H9 (cell line): ENCODE results near the gene FREM1. TPM values are rescaled to one million over a fixed set of nuclear protein-coding genes. Genes with fewer than 3 reads are reported as not detected.

ENCODE experiments used
- DNase-seq: peaks from one replicate; pipeline ENCODE4 v3.0.0-alpha.2; 2017
- H2AFZ ChIP-seq: one replicate; pipeline ENCODE4 v1.6.1; 2013; ENCODE audit warnings: mild to moderate bottlenecking, low read length, control low read depth, moderate library complexity
- H2AK5ac ChIP-seq: 2 replicates; pipeline ENCODE4 v1.6.1; 2013; ENCODE audit warnings: low read length, control low read depth, mixed read lengths; ENCODE audit not compliant: insufficient read length
- H2BK120ac ChIP-seq: one replicate; pipeline ENCODE4 v1.6.1; 2013; ENCODE audit warnings: low read depth, mild to moderate bottlenecking, low read length, control low read depth, inconsistent platforms; ENCODE audit not compliant: poor library complexity, severe bottlenecking
- H2BK12ac ChIP-seq: 2 replicates; pipeline ENCODE4 v1.6.1; 2013; ENCODE audit warnings: low read length, control low read depth, mixed read lengths, low read depth; ENCODE audit not compliant: insufficient read length
- H2BK15ac ChIP-seq: 2 replicates; pipeline ENCODE4 v1.6.1; 2013; ENCODE audit warnings: low read depth, low read length, control low read depth
- H2BK20ac ChIP-seq: one replicate; pipeline ENCODE4 v1.6.1; 2013; ENCODE audit warnings: low read depth, mild to moderate bottlenecking, low read length, control low read depth, inconsistent platforms; ENCODE audit not compliant: poor library complexity, severe bottlenecking
- H2BK5ac ChIP-seq: 2 replicates; pipeline ENCODE4 v1.6.1; 2013; ENCODE audit warnings: low read length, control low read depth, mixed read lengths; ENCODE audit not compliant: insufficient read length
- H3K14ac ChIP-seq: 2 replicates; pipeline ENCODE4 v1.6.1; 2013; ENCODE audit warnings: low read length, control low read depth; ENCODE audit not compliant: insufficient read depth
- H3K18ac ChIP-seq: 2 replicates; pipeline ENCODE4 v1.6.1; 2013; ENCODE audit warnings: low read depth, mild to moderate bottlenecking, mixed read lengths, low read length, control low read depth; ENCODE audit not compliant: insufficient read length
- H3K23ac ChIP-seq: 2 replicates; pipeline ENCODE4 v1.6.1; 2013; ENCODE audit warnings: low read length, control low read depth, mixed read lengths, low read depth; ENCODE audit not compliant: insufficient read length
- H3K23me2 ChIP-seq: 2 replicates; pipeline ENCODE4 v1.6.1; 2013; ENCODE audit warnings: low read depth, mild to moderate bottlenecking, mixed read lengths, low read length, control low read depth; ENCODE audit not compliant: insufficient read length, poor library complexity, severe bottlenecking
- H3K27ac ChIP-seq: 2 replicates; pipeline ENCODE4 v1.5.1; 2013; ENCODE audit warnings: low read length, control low read depth, mixed read lengths, low read depth; ENCODE audit not compliant: insufficient read length
- H3K27me3 ChIP-seq: 2 replicates; pipeline ENCODE4 v1.6.1; 2013; ENCODE audit warnings: low read length, control low read depth, inconsistent platforms; ENCODE audit not compliant: insufficient read depth
- H3K4ac ChIP-seq: 2 replicates; pipeline ENCODE4 v1.6.1; 2013; ENCODE audit warnings: low read depth, mild to moderate bottlenecking, control low read depth, inconsistent platforms, low read length, moderate library complexity
- H3K4me1 ChIP-seq: 2 replicates; pipeline ENCODE4 v1.6.1; 2013; ENCODE audit warnings: low read length, control low read depth, inconsistent platforms; ENCODE audit not compliant: insufficient read depth
- H3K4me2 ChIP-seq: 2 replicates; pipeline ENCODE4 v1.6.1; 2013; ENCODE audit warnings: low read length, control low read depth, mixed read lengths; ENCODE audit not compliant: insufficient read length, insufficient read depth
- H3K56ac ChIP-seq: 2 replicates; pipeline ENCODE4 v1.6.1; 2013; ENCODE audit warnings: low read depth, mild to moderate bottlenecking, mixed read lengths, low read length, control low read depth; ENCODE audit not compliant: insufficient read length
- H3K79me1 ChIP-seq: 2 replicates; pipeline ENCODE4 v1.6.1; 2013; ENCODE audit warnings: low read depth, mild to moderate bottlenecking, moderate library complexity, low read length, control low read depth, inconsistent platforms; ENCODE audit not compliant: insufficient read depth, poor library complexity, severe bottlenecking
- H3K79me2 ChIP-seq: 2 replicates; pipeline ENCODE4 v1.6.1; 2013; ENCODE audit warnings: low read length, control low read depth, inconsistent platforms; ENCODE audit not compliant: insufficient read depth
- H3K9ac ChIP-seq: 2 replicates; pipeline ENCODE4 v1.6.1; 2013; ENCODE audit warnings: low read length, control low read depth, mixed read lengths; ENCODE audit not compliant: insufficient read length; ENCODE audit errors: extremely low read depth
- H3K9me3 ChIP-seq: one replicate; pipeline ENCODE4 v1.6.1; 2013; ENCODE audit warnings: low read depth, low read length, inconsistent platforms; ENCODE audit not compliant: control insufficient read depth
- H3T11ph ChIP-seq: one replicate; pipeline ENCODE4 v1.6.1; 2013; ENCODE audit warnings: mild to moderate bottlenecking, low read length, control low read depth, inconsistent platforms
- H4K20me1 ChIP-seq: one replicate; pipeline ENCODE4 v1.6.1; 2013; ENCODE audit not compliant: control insufficient read depth, insufficient read length, insufficient read depth
- H4K5ac ChIP-seq: 2 replicates; pipeline ENCODE4 v1.6.1; 2013; ENCODE audit warnings: low read depth, mild to moderate bottlenecking, mixed read lengths, low read length, control low read depth; ENCODE audit not compliant: insufficient read length
- H4K8ac ChIP-seq: replicated peaks from 2 replicates; pipeline ENCODE4 v1.6.1; 2013; ENCODE audit warnings: low read length, control low read depth, mixed read lengths, low read depth; ENCODE audit not compliant: insufficient read length
- H4K91ac ChIP-seq: 2 replicates; pipeline ENCODE4 v1.6.1; 2013; ENCODE audit warnings: low read depth, mild to moderate bottlenecking, moderate library complexity, mixed read lengths, low read length, control low read depth; ENCODE audit not compliant: insufficient read length
- H3K27ac Mint-ChIP-seq, 3 experiments: 2 replicates in 2 of 3; 3 replicates in 1 of 3; pipeline ENCODE4 v1.8.0; 2020 to 2021; ENCODE audit warnings: mixed read lengths in 3 of 3, mild to moderate bottlenecking in 1 of 3, moderate library complexity in 1 of 3
- H3K27me3 Mint-ChIP-seq: 2 replicates; pipeline ENCODE4 v1.8.0; 2021; ENCODE audit warnings: low read depth, mild to moderate bottlenecking, moderate library complexity, mixed read lengths
- H3K36me3 Mint-ChIP-seq, 3 experiments: 2 replicates in 2 of 3; 3 replicates in 1 of 3; pipeline ENCODE4 v1.8.0; 2020 to 2021; ENCODE audit warnings: low read depth in 3 of 3, mixed read lengths in 3 of 3; ENCODE audit not compliant: insufficient read depth in 1 of 3
- H3K4me1 Mint-ChIP-seq, 2 experiments: 2 replicates each; pipeline ENCODE4 v1.8.0; 2020; ENCODE audit warnings: mixed read lengths in 2 of 2
- H3K4me3 Mint-ChIP-seq, 2 experiments: 2 replicates in 1 of 2; 3 replicates in 1 of 2; pipeline ENCODE4 v1.8.0; 2020 to 2021; ENCODE audit warnings: mild to moderate bottlenecking in 2 of 2, mixed read lengths in 2 of 2, moderate library complexity in 1 of 2
- H3K9me3 Mint-ChIP-seq, 2 experiments: 2 replicates in 1 of 2; 3 replicates in 1 of 2; pipeline ENCODE4 v1.8.0; 2020; ENCODE audit warnings: mild to moderate bottlenecking in 2 of 2, mixed read lengths in 2 of 2, moderate library complexity in 1 of 2
- CTCF ChIP-seq: fragments of 200-600 bp; sonication (generic); conservative IDR thresholded peaks from 3 replicates; pipeline ENCODE4 v1.8.0; 2021; ENCODE audit warnings: antibody characterized with exemption, mild to moderate bottlenecking
- WGBS: extraction: QIAGEN DNeasy Blood & Tissue Kit; methylation state at CpG from one replicate; pipeline ENCODE4 v1.1.7; 2013; ENCODE audit warnings: missing lambda C conversion rate, low lambda C conversion rate, mixed read lengths; ENCODE audit not compliant: insufficient read length; ENCODE audit errors: extremely low coverage; 5-methylcytosine and 5-hydroxymethylcytosine counted together
- total RNA-seq: library from RNA; stranded (reverse); gene quantifications from 2 replicates; pipeline ENCODE4 v1.2.1, GENCODE V29; 2021

Gene FREM1
- total RNA-seq, 1 experiment from 2014 or later = 0.44 TPM

DNA sequence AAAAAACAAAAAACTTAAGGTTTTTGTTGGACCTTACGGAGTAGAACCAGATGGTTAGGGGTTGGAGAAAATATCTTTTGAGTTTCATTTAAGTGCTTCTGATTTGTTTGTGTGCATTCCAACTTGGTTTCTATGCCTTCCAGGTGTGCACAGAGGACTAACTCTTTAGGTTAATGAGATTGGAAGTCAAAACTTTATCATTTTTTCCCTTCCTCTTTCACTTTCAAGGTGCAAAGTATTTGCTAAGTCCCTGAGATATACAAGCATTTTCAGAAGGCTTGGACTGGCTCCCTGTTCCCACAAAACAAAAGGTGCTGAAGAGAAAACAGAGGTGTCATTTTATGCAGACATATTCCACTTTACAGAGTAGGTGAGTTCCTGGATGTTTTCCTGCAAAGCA is 157.4 kb downstream of the FREM1 start:
- Histone ChIP-seq H2BK15ac (no peak overlapping the region), H3K56ac (no peak overlapping the region), H4K5ac (no peak overlapping the region), H3T11ph (no peak overlapping the region), H3K9me3 (no peaks in the 10 kb centered on the region), H4K8ac (no peak overlapping the region), H3K4me2 (no peak overlapping the region), H3K14ac (no peak overlapping the region), H3K27ac (no peak overlapping the region), H3K79me2 (no peaks in the 10 kb centered on the region), H3K4ac (no peak overlapping the region), H3K23ac (no peak overlapping the region), H3K79me1 (no peaks in the 10 kb centered on the region), H3K4me1 (no peaks in the 10 kb centered on the region; the same call in 1 of the 2 replicates), H3K9ac (no peak overlapping the region), H2AFZ (no peak overlapping the region), H3K23me2 (no peaks in the 10 kb centered on the region), H2BK120ac (no peak overlapping the region), H4K20me1 (no peaks in the 10 kb centered on the region), H2BK12ac (no peak overlapping the region), H2BK5ac (no peak overlapping the region), H3K18ac (no peak overlapping the region), H4K91ac (no peak overlapping the region), H3K27me3 (no peaks in the 10 kb centered on the region), H2AK5ac (no peak overlapping the region), H2BK20ac (no peak overlapping the region)
- no peaks in the 10 kb centered on the region for H3K27me3 Mint-ChIP-seq
- no peaks in the 10 kb centered on the region; a peak in 1 of 7 replicates for H3K36me3 Mint-ChIP-seq
- TF ChIP-seq CTCF = no peak
- H3K27ac Mint-ChIP-seq = no peak overlapping the region
- peaks cover 20 to 22% of the 10 kb centered on the region in 2 experiments for H3K4me1 Mint-ChIP-seq
- DNase-seq = no peak
- no peak overlapping the region for H3K4me3 Mint-ChIP-seq
- WGBS = no CpG with 5 or more reads among the region's 1 CpG
- no peaks in the 10 kb centered on the region for H3K9me3 Mint-ChIP-seq
